ENCODE measurements around the gene NTM. TPM values are rescaled to one million over a fixed set of nuclear protein-coding genes. Genes with fewer than 3 reads are reported as not detected.

The NTM gene
- total RNA-seq, 1 experiment from 2014 or later: 9.9 TPM

GRCh38 chr11:131499199-131499598 is 128.8 kb downstream of the NTM start:
- H3K79me2 ChIP-seq (ENCODE audit: insufficient read depth, low read length): no peaks in the 10 kb centered on the region
- H3K23me2 ChIP-seq (ENCODE audit: insufficient read length, low read depth, low read length, poor library complexity, severe bottlenecking): no peaks in the 10 kb centered on the region
- H4K5ac ChIP-seq (ENCODE audit: insufficient read length, low read depth, low read length): no peak overlapping the region
- DNase-seq: no peak
- H4K91ac ChIP-seq (ENCODE audit: insufficient read length, low read depth, low read length): no peak overlapping the region
- Mint-ChIP-seq H3K27me3 (ENCODE audit: low read depth) (no peaks in the 10 kb centered on the region; the same call in none of the 2 replicates), H3K4me3 (no peak overlapping the region), H3K9me3 (no peaks in the 10 kb centered on the region), H3K36me3 (ENCODE audit: insufficient read depth in 1 of 3, low read depth in 3 of 3) (no peaks in the 10 kb centered on the region), H3K4me1 (peaks cover 6 to 13% of the 10 kb centered on the region in 2 experiments), H3K27ac (no peak overlapping the region)
- H4K8ac ChIP-seq (replicated peaks; ENCODE audit: insufficient read length, low read depth, low read length): no peak overlapping the region
- H2BK5ac ChIP-seq (ENCODE audit: insufficient read length, low read length): no peak overlapping the region
- no CpG with 5 or more reads among the region's 8 CpGs for WGBS (ENCODE audit: extremely low coverage, insufficient read length, low lambda C conversion rate)
- H3K23ac ChIP-seq (ENCODE audit: insufficient read length, low read depth, low read length): no peak overlapping the region
- H2BK20ac ChIP-seq (ENCODE audit: low read depth, low read length, poor library complexity, severe bottlenecking): no peak overlapping the region
- H4K20me1 ChIP-seq (ENCODE audit: control insufficient read depth, insufficient read depth, insufficient read length): no peaks in the 10 kb centered on the region
- H2BK12ac ChIP-seq (ENCODE audit: insufficient read length, low read depth, low read length): no peak overlapping the region
- no peak overlapping the region for H2AFZ ChIP-seq (ENCODE audit: low read length)
- no peak overlapping the region for H3K18ac ChIP-seq (ENCODE audit: insufficient read length, low read depth, low read length)
- no peak overlapping the region for H2AK5ac ChIP-seq (ENCODE audit: insufficient read length, low read length)
- H3T11ph ChIP-seq (ENCODE audit: low read length): no peak overlapping the region
- H3K4me1 ChIP-seq (ENCODE audit: insufficient read depth, low read length): no peaks in the 10 kb centered on the region; the same call in 1 of the 2 replicates
- no peaks in the 10 kb centered on the region for H3K79me1 ChIP-seq (ENCODE audit: insufficient read depth, low read depth, low read length, poor library complexity, severe bottlenecking)
- no peak for TF ChIP-seq CTCF (conservative IDR thresholded peaks at IDR 0.05)
- H3K14ac ChIP-seq (ENCODE audit: insufficient read depth, low read length): no peak overlapping the region
- H3K9me3 ChIP-seq (ENCODE audit: control insufficient read depth, low read depth, low read length): no peaks in the 10 kb centered on the region
- H2BK120ac ChIP-seq (ENCODE audit: low read depth, low read length, poor library complexity, severe bottlenecking): no peak overlapping the region
- no peak overlapping the region for H2BK15ac ChIP-seq (ENCODE audit: low read depth, low read length)
- H3K56ac ChIP-seq (ENCODE audit: insufficient read length, low read depth, low read length): no peak overlapping the region
- H3K9ac ChIP-seq (ENCODE audit: extremely low read depth, insufficient read length, low read length): no peak overlapping the region
- no peak overlapping the region for H3K4me2 ChIP-seq (ENCODE audit: insufficient read depth, insufficient read length, low read length)
- no peak overlapping the region for H3K4ac ChIP-seq (ENCODE audit: low read depth, low read length)
- H3K27me3 ChIP-seq (ENCODE audit: insufficient read depth, low read length): no peaks in the 10 kb centered on the region
- H3K27ac ChIP-seq (ENCODE audit: insufficient read length, low read depth, low read length): no peak overlapping the region
